Testis (tissue), 2 donors: Measurements from ENCODE around the gene PSTPIP2.

Experiments
- POLR2A ChIP-seq: fragments of 450-650 bp; IDR thresholded peaks from one replicate; pipeline ENCODE4 v1.6.1; 2017; ENCODE audit warnings: antibody characterized with exemption, mild to moderate bottlenecking, moderate library complexity
- TF ChIP-seq, protein P1 (sequence below), 3 experiments: fragments of 450-650 bp in 2 of 3; fragments of 200-600 bp in 1 of 3; sonication (generic) in 1 of 3; IDR thresholded peaks; one replicate each; pipeline ENCODE4 v1.5.1; 2016 to 2019; ENCODE audit warnings: antibody characterized with exemption in 3 of 3, mild to moderate bottlenecking in 2 of 3, moderate library complexity in 1 of 3

DNA sequence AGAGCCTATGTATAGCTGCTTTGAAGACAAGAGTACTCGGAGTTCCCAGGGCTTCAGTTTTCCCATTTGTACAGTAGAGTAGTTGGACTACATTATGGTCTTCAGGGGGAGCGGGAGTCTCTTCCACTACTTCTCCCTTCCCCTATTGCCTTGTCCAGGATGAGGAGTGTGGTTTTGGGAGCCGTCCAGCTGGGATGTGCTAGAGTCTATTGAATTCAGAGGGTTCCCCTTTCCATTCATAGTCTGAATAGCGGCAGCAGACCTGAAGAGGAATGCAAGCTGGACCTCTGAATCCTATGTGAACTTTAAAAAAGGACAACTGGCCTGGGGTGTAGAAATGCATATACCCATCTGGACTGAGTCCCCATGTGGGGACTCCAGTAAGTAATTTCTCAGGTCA is 61.4 kb downstream of the PSTPIP2 start:
- TF ChIP-seq, protein P1, sequence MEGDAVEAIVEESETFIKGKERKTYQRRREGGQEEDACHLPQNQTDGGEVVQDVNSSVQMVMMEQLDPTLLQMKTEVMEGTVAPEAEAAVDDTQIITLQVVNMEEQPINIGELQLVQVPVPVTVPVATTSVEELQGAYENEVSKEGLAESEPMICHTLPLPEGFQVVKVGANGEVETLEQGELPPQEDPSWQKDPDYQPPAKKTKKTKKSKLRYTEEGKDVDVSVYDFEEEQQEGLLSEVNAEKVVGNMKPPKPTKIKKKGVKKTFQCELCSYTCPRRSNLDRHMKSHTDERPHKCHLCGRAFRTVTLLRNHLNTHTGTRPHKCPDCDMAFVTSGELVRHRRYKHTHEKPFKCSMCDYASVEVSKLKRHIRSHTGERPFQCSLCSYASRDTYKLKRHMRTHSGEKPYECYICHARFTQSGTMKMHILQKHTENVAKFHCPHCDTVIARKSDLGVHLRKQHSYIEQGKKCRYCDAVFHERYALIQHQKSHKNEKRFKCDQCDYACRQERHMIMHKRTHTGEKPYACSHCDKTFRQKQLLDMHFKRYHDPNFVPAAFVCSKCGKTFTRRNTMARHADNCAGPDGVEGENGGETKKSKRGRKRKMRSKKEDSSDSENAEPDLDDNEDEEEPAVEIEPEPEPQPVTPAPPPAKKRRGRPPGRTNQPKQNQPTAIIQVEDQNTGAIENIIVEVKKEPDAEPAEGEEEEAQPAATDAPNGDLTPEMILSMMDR (IDR thresholded peaks at IDR 0.05) = no peak
- TF ChIP-seq POLR2A = no peak
